NCI-H2029 treated with DMSO at 0.1 percent for 48 hours (cell line): Measurements from ENCODE around the gene H1-8.
"Not testable (repeated sequence)": the region's sequence is repeated elsewhere in the genome, so short reads cannot be mapped to it uniquely, and the experiment has no call there.

Experiments used
- DNase-seq: peaks from one replicate; lab custom pipeline; 2025; lab: John Stamatoyannopoulos, UW

H1-8 gene

DNA sequence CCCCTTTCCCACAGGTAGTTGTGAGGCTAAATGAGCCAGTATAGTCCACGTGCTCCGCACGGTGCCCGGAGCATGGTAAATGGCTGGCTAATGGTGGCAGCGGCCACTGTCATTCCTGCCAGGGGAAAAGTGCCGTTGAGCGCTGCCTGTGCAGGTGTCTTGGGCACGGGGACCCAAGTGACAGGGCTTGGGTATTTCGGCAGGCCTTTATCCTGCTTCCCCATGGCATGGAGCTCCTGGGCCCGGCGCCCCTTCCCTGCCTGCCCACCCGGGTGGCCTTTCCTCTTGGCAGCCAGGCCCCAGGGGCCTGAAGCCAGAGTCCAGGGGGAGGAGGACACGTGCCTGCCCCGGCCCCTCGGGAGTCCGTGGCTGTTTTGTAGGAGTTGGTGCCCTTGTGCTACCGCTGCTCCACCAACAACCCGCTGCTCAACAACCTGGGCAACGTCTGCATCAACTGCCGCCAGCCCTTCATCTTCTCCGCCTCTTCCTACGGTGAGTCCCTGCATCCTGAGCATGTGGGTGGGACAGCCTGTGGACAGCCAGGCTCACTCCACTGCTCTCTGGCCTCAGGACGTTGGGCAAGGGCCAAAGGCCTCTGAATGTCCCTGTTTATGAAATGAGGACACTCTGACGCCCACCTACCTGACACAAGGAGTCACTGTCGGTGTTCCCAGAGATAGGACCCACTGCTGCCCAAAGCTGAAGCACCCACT, 27.7 kb upstream of the H1-8 start:
- DNase-seq: not testable (repeated sequence)

DNA sequence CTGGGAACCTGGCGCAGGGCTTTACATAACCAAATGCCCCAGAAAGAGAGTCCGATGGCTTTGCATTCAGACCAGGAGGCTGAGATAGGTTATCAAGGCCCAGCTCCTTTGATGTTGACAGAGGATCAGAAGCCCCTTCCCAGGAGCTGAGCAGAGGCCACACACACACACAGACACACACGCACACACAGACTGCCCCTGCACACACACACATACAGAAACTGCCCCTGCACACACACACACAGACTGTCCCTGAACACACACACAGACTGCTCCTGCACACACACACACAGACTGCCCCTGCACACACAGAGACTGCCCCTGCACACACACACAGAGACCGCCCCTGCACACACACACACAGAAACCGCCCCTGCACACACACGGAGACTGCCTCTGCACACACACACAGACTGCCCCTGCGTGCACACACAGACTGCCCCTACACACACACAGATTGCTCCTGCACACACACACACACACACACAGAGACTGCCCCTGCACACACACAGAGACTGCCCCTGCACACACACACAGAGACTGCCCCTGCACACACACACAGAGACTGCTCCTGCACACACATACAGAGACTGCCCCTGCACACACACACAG, 27.0 kb upstream of the H1-8 start:
- DNase-seq: not testable (repeated sequence)

DNA sequence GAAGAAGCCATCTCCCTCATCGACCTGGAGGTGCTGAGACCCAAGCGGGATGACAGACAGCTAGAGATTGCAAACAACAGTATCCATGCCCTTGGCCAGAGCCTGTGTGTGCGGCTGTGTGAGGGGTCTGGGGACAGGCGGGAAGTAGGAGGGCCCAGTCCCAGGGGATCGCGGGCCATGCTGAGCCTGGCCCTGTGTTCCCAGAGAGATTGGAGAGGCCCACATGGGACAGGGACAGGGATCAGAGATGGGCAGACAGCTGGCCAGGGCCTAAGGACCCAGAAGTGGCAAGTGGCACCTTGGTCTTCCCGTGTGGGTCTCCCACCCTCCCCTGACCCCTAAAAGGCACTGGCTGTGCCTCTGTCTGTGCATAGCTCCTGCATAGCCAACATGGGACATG, 25.5 kb upstream of the H1-8 start:
- no peak for DNase-seq

DNA sequence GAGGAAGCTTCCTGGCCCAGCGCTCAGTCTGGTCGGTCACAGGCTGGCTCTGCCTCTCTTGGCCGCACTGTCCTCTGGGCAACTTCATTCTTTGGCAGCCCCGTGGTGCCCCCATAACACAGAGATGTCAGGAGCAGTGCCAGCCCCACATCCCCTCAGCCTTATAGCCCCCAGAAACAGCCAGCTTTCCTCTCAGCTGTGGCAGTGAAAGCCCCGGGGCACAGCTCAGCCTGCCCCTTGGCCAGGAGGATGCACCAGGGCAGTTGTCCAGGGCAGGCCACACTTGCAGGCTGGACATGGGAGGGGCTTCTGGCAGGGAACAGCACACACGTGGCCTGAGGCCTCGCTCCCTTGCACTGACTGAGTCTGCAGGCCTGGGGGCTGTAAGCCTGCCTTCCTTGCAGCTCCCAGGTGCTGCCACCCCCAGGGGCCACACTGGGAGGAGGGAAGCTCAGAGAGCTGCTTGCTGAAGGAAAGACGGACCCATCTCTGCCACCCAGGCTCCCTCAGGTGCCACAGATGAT, 24.9 kb upstream of the H1-8 start:
- DNase-seq: no peak

DNA sequence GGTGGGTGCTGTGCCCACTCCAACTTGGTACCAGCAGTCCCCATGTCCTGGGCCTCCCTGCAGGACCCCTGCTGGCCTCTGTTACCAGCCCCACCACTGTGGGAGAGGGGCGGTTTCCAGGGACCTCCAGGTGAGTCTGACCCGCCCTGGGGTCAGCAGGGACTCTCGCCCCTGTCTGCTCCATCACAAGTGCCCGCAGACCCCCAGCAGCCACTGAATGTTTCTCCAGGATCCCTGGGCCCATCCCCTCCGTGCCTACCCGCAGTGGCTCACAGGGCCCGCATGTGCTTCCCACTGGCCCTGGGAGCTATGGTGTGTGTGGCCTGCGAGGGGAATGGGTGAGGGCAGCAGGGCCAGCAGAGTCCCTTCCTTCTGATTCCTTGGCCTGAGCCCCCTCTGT, 24.4 kb upstream of the H1-8 start:
- no peak for DNase-seq

DNA sequence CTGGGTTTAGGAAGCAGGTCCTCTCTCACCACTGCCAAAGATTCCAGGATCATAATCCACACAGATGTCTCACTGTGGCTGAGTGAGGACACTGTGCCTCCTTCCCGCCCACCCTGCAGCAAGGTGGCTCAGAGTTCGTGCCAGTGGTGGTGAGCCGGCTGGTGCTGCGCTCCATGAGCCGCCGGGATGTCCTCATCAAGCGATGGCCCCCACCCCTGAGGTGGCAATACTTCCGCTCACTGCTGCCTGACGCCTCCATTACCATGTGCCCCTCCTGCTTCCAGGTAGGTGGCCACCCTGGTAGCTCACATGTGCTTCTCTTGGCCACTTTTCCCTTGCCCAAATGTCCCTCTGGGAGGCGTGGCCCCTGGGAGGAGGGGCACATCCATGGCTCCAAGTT, 23.5 kb upstream of the H1-8 start:
- no peak for DNase-seq

DNA sequence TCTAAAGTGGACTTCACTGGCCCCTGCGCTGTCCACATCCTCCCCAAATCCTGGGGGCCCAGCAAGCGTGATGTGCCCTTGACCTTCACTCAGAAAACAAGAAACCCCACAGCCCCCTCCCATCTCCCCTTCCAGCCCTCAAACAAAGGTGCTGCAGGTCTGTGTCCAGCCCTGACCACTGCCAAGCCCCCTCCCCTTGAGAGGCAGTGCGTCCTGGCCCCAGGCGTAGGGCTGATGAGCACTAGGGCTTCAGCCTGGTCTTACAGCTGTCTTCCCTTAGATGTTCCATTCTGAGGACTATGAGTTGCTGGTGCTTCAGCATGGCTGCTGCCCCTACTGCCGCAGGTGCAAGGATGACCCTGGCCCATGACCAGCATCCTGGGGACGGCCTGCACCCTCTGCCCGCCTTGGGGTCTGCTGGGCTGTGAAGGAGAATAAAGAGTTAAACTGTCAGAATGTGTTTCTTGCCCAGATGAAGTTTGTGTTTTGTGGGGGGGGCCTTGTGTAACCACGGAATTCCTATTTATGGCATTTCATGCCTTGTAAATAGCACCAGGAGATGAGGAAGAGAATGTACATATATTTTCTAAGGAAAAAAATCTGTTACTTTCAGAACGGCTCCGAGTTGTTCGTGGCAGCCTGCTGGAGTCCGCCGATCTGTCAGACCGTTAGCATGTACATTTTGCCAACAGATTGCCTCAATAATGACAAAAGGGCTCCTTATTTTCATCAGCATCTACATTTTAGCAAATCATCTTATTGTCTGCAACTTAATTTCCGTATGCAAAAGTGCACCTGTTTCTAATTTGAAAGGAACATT, 22.9 kb upstream of the H1-8 start:
- DNase-seq: no peak

DNA sequence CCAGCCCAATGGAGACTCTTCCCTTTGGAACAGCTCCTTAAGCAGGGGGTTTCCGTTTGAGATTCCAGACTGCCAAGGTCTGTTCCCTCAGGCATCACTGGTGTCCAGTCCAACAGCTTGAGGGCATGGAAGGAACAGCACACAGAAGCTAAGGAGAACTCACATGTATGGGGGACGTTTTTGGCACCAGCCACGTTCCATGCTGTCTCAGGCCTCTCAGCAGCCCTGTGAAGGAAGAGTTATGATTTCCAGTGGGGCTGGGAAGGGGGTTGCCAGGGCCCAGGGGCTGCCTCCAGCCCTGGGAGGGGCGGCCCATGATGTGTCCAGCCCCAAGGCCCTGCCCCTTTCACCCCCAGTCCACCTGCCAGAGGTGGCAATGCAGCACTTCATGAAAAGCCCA, 22.0 kb upstream of the H1-8 start:
- no peak for DNase-seq

DNA sequence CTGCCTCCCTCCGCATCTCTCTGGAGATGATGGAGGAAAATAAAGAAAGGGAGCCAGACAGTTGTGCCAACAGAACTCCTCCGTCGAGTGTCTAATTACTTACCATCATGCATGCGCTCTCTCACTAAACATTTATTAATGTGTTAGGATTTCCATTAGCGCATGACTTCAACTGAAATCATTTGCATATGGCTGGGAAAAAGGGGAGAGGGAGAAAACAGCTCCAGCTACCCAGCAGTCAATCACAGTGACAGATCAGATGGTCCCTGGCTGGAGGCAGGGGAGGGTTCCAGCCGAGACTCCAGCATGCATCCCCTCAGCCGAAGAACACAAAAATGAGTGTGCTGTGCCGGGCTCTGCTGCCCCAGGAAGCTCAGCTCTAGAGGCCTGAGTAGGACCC, 21.4 kb upstream of the H1-8 start:
- DNase-seq: no peak

DNA sequence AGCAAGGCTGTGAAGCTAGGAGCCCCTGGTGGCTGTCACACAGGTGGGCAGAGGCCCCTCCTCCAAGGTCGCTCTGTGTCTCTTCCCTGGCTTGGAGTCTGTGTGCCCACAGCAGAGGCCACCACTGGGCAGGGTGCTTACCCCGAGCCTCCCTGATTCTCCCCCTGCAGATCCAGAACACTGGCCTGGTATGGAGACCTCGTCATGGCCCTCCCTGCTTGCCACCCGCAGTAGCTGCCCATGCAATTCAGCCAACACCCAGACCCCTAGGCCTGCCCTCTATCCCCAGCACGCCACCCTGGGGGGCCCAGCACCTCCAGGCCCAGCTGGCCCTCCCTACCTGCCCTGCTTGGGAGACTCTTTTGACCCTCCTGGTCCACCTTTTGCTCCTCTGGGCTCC, 20.0 kb upstream of the H1-8 start:
- no peak for DNase-seq

DNA sequence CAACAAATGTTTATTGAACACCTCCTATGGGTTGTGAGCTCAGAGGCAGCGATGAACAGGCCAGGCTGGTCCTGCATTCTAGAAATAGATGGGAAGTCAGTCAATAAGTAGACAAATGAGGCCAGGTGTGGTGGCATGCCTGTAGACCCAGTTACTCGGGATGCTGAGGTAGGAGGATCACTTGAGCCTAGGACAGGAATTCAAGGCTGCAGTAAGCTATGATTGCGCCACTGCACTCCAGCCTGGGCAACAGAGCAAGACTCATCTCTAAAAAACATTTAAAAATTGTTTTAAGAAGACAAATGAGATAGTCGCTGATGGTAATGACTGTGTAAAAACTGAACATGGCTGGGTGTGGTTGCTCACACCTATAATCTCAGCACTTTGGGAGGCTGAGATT, 18.9 kb upstream of the H1-8 start:
- DNase-seq: no peak

DNA sequence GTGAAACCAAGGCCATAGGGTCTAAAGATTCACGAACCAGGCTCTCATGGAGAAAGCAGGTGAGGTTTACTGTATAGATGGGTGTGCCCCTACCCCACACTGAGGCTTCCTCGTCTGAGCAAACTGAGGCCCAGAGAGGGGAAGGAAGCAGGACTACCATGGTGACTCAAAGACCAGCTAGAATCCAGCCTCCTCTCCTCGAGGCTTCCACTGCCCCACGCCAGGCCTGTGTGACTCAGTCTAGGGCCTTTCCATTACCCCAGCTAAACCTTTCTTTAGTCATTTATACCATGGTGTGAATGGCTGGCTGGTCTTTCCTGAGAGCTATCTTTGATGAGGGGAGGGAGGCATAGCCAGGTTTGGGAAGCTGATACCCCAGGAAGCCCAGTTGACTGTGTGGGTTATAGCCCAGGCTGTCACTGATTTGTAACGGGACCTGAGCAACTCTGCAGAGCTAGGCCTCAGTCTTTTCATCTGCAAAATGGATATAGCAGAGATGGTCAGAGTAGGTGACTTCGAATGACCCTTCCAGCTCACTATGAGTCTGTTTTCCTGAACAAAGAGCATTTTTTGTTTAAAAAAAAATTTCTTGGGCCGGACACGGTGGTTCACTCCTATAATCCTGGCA, 17.5 kb upstream of the H1-8 start:
- no peak for DNase-seq

DNA sequence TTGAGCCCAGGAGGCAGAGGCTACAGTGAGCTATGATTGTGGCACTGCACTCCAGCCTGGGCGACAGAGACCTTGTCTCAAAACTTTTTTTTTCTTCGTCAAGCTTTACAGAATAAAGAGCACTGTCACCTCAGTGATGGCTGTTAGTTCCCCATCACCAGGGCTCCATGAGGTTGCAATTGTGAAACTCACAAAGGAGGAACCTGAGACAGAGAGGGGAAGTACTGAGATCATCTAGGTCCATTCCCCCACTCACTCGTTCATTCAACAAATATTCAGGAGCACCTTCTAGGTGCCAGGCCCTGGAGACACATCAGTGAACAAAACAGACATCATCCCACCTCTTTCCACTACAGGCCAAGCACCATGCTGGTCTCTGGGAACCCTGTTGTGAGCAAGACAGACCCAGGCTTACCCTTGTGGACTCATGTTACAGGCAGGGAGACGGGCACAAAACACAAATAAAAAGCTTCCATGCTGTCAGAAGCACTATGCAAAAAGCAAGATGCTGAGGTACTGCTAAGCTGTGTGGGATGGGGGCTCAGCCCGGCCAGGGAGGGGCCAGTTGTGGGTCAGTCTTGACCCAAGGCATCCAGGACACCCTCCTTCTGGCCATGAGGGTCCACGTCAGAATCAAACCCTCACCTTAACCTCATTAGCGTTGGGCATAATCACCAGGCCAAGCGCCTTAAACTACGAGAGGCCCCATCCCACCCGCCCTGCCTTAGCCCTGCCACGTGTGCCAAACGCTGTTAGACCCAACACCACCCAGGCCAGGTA, 16.7 kb upstream of the H1-8 start:
- DNase-seq: no peak

DNA sequence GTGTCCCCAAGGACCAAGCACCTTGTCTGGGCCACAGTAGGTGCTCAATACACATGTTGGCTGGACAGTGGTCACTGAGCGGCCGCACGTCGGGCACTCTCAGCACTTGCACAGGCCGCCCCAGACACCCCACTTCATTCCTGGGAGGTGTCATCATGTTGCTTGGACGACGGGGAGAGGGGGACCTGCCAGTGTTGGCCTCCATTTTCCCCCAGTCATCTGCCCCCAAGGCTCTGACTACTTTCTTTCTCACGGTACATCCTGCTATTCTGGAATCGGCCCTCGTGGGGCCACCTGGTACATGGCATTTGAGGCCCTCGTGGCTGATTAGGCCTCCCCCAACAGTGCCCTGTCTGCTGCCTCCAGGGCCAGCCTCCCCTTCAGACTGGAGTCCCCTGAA, 15.7 kb upstream of the H1-8 start:
- DNase-seq: no peak

DNA sequence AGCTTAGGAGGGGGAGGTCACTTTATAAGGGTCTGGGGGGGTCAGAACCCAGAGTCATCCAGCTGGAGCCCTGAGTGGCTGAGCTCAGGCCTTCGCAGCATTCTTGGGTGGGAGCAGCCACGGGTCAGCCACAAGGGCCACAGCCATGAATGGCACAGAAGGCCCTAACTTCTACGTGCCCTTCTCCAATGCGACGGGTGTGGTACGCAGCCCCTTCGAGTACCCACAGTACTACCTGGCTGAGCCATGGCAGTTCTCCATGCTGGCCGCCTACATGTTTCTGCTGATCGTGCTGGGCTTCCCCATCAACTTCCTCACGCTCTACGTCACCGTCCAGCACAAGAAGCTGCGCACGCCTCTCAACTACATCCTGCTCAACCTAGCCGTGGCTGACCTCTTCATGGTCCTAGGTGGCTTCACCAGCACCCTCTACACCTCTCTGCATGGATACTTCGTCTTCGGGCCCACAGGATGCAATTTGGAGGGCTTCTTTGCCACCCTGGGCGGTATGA, 14.3 kb upstream of the H1-8 start, which contains the start of gene RHO:
Gene RHO, plus strand, starts transcription at position 51 of the 512 bp plus-strand sequence. Its CDS starts 95 bp downstream, at position 146.
- no peak for DNase-seq

DNA sequence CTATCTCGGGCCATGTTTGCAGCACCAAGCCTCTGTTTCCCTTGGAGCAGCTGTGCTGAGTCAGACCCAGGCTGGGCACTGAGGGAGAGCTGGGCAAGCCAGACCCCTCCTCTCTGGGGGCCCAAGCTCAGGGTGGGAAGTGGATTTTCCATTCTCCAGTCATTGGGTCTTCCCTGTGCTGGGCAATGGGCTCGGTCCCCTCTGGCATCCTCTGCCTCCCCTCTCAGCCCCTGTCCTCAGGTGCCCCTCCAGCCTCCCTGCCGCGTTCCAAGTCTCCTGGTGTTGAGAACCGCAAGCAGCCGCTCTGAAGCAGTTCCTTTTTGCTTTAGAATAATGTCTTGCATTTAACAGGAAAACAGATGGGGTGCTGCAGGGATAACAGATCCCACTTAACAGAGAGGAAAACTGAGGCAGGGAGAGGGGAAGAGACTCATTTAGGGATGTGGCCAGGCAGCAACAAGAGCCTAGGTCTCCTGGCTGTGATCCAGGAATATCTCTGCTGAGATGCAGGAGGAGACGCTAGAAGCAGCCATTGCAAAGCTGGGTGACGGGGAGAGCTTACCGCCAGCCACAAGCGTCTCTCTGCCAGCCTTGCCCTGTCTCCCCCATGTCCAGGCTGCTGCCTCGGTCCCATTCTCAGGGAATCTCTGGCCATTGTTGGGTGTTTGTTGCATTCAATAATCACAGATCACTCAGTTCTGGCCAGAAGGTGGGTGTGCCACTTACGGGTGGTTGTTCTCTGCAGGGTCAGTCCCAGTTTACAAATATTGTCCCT, 13.4 kb upstream of the H1-8 start:
- no peak for DNase-seq

DNA sequence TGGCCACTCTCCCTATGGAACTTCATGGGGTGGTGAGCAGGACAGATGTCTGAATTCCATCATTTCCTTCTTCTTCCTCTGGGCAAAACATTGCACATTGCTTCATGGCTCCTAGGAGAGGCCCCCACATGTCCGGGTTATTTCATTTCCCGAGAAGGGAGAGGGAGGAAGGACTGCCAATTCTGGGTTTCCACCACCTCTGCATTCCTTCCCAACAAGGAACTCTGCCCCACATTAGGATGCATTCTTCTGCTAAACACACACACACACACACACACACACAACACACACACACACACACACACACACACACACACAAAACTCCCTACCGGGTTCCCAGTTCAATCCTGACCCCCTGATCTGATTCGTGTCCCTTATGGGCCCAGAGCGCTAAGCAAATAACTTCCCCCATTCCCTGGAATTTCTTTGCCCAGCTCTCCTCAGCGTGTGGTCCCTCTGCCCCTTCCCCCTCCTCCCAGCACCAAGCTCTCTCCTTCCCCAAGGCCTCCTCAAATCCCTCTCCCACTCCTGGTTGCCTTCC, 12.7 kb upstream of the H1-8 start:
- no peak for DNase-seq

DNA sequence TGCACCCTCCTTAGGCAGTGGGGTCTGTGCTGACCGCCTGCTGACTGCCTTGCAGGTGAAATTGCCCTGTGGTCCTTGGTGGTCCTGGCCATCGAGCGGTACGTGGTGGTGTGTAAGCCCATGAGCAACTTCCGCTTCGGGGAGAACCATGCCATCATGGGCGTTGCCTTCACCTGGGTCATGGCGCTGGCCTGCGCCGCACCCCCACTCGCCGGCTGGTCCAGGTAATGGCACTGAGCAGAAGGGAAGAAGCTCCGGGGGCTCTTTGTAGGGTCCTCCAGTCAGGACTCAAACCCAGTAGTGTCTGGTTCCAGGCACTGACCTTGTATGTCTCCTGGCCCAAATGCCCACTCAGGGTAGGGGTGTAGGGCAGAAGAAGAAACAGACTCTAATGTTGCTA, 12.2 kb upstream of the H1-8 start:
- DNase-seq: no peak

DNA sequence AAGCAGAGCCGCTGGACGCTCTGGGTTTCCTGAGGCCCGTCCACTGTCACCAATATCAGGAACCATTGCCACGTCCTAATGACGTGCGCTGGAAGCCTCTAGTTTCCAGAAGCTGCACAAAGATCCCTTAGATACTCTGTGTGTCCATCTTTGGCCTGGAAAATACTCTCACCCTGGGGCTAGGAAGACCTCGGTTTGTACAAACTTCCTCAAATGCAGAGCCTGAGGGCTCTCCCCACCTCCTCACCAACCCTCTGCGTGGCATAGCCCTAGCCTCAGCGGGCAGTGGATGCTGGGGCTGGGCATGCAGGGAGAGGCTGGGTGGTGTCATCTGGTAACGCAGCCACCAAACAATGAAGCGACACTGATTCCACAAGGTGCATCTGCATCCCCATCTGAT, 11.3 kb upstream of the H1-8 start:
- DNase-seq: no peak

DNA sequence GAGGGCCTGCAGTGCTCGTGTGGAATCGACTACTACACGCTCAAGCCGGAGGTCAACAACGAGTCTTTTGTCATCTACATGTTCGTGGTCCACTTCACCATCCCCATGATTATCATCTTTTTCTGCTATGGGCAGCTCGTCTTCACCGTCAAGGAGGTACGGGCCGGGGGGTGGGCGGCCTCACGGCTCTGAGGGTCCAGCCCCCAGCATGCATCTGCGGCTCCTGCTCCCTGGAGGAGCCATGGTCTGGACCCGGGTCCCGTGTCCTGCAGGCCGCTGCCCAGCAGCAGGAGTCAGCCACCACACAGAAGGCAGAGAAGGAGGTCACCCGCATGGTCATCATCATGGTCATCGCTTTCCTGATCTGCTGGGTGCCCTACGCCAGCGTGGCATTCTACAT, 10.7 kb upstream of the H1-8 start:
- DNase-seq: no peak
